OCI-LY3 (cell line): ENCODE data around the gene TRRAP.

ENCODE experiments used
- H2AFZ ChIP-seq: fragments of 200-600, 300-600 bp; shearing (Covaris generic); 2 replicates; pipeline ENCODE4 v1.6.0; 2014; ENCODE audit warnings: antibody characterized with exemption, low read depth, low read length
- H3K27ac ChIP-seq: fragments of 200-600, 300-600 bp; sonication (generic); 2 replicates; pipeline ENCODE4 v1.5.1; 2014; ENCODE audit warnings: mild to moderate bottlenecking, low read length, moderate library complexity, mixed read lengths
- H3K27me3 ChIP-seq: fragments of 200-600, 300-600 bp; sonication (generic); 2 replicates; pipeline ENCODE4 v1.6.1; 2014; ENCODE audit warnings: low read depth, low read length, mixed read lengths
- H3K36me3 ChIP-seq: fragments of 200-600, 300-600 bp; sonication (generic); replicated peaks from 2 replicates; pipeline ENCODE3; 2014; ENCODE audit warnings: low read depth, low read length, mixed read lengths
- H3K4me1 ChIP-seq: fragments of 300-600, 200-600 bp; sonication (generic); 2 replicates; pipeline ENCODE4 v1.6.1; 2014; ENCODE audit warnings: low read length, mixed read lengths
- H3K4me2 ChIP-seq: fragments of 200-600, 300-600 bp; sonication (generic); 2 replicates; pipeline ENCODE4 v1.6.1; 2014; ENCODE audit warnings: low read length, mixed read lengths
- H3K4me3 ChIP-seq: fragments of 300-600, 200-600 bp; sonication (generic); 2 replicates; pipeline ENCODE4 v1.5.1; 2014; ENCODE audit warnings: antibody characterized with exemption, mild to moderate bottlenecking, low read length, moderate library complexity
- H3K79me2 ChIP-seq: fragments of 300-600, 200-600 bp; shearing (Covaris generic); 2 replicates; pipeline ENCODE4 v1.6.1; 2014; ENCODE audit warnings: mild to moderate bottlenecking, low read length, mixed read lengths
- H3K9ac ChIP-seq: fragments of 300-600, 200-600 bp; shearing (Covaris generic); 2 replicates; pipeline ENCODE4 v1.6.0; 2014; ENCODE audit warnings: mild to moderate bottlenecking, low read length, moderate library complexity
- H3K9me3 ChIP-seq: fragments of 200-600, 300-600 bp; shearing (Covaris generic); 2 replicates; pipeline ENCODE4 v1.6.1; 2014; ENCODE audit warnings: low read length, mixed read lengths; ENCODE audit not compliant: insufficient read depth
- H4K20me1 ChIP-seq: fragments of 200-600, 300-600 bp; sonication (generic); 2 replicates; pipeline ENCODE4 v1.6.1; 2016; ENCODE audit warnings: low read length, mixed read lengths; ENCODE audit not compliant: insufficient read depth
- CTCF ChIP-seq: fragments of 200-600, 300-600 bp; sonication (generic); IDR thresholded peaks from 2 replicates; pipeline ENCODE4 v1.5.1; 2014; ENCODE audit warnings: antibody characterized with exemption, low read length, low read depth
- EZH2phosphoT487 ChIP-seq: fragments of 200-600 bp; shearing (Covaris generic); IDR thresholded peaks from 2 replicates; pipeline ENCODE4 v1.6.1; 2018; ENCODE audit warnings: antibody characterized with exemption, mixed run types, low read depth

TRRAP gene

GRCh38 chr7:98884416-98884815, 6.1 kb downstream of the TRRAP start:
- H3K4me1 ChIP-seq: peaks cover 4% of the 10 kb centered on the region
- H3K79me2 ChIP-seq: peaks cover 23% of the 10 kb centered on the region
- H4K20me1 ChIP-seq: peaks cover 18% of the 10 kb centered on the region
- H3K9ac ChIP-seq: no peak overlapping the region
- no peaks in the 10 kb centered on the region for H3K9me3 ChIP-seq
- H3K27me3 ChIP-seq: no peaks in the 10 kb centered on the region
- no peak overlapping the region for H3K4me3 ChIP-seq
- H3K4me2 ChIP-seq: no peak overlapping the region
- H3K36me3 ChIP-seq: peaks cover 29% of the 10 kb centered on the region
- H2AFZ ChIP-seq: no peak overlapping the region
- H3K27ac ChIP-seq: no peak overlapping the region
- TF ChIP-seq EZH2phosphoT487 (no peak), CTCF (no peak)

GRCh38 chr7:98887038-98887437, 8.7 kb downstream of the TRRAP start:
- H3K79me2 ChIP-seq: peaks cover 6% of the 10 kb centered on the region; the same call in 1 of the 2 replicates
- peaks cover 12% of the 10 kb centered on the region for H3K4me1 ChIP-seq
- no peak overlapping the region for H3K4me3 ChIP-seq
- peaks cover 24% of the 10 kb centered on the region for H3K36me3 ChIP-seq
- H3K27me3 ChIP-seq: no peaks in the 10 kb centered on the region
- H3K9me3 ChIP-seq: no peaks in the 10 kb centered on the region
- H2AFZ ChIP-seq: no peak overlapping the region
- no peak overlapping the region for H3K4me2 ChIP-seq
- H4K20me1 ChIP-seq: peaks cover 8% of the 10 kb centered on the region
- TF ChIP-seq EZH2phosphoT487 (no peak), CTCF (no peak)
- H3K27ac ChIP-seq: no peak overlapping the region
- H3K9ac ChIP-seq: no peak overlapping the region

GRCh38 chr7:98892609-98893008, 14.3 kb downstream of the TRRAP start:
- Histone ChIP-seq H3K9me3 (no peaks in the 10 kb centered on the region), H3K9ac (no peak overlapping the region), H3K27ac (no peak overlapping the region), H3K27me3 (no peaks in the 10 kb centered on the region), H3K4me2 (no peak overlapping the region), H3K4me1 (peaks cover 12% of the 10 kb centered on the region), H3K79me2 (no peaks in the 10 kb centered on the region), H4K20me1 (peaks cover 8% of the 10 kb centered on the region), H2AFZ (no peak overlapping the region), H3K4me3 (no peak overlapping the region), H3K36me3 (peaks cover 39% of the 10 kb centered on the region)
- TF ChIP-seq EZH2phosphoT487 (no peak), CTCF (no peak)

GRCh38 chr7:98899816-98900215, 21.5 kb downstream of the TRRAP start:
- Histone ChIP-seq H3K4me1 (no peaks in the 10 kb centered on the region), H3K27ac (no peak overlapping the region), H4K20me1 (no peaks in the 10 kb centered on the region), H3K36me3 (peaks cover 66% of the 10 kb centered on the region), H2AFZ (no peak overlapping the region), H3K9me3 (no peaks in the 10 kb centered on the region), H3K4me2 (no peak overlapping the region), H3K9ac (no peak overlapping the region), H3K4me3 (no peak overlapping the region), H3K27me3 (no peaks in the 10 kb centered on the region), H3K79me2 (no peaks in the 10 kb centered on the region)
- TF ChIP-seq CTCF (no peak), EZH2phosphoT487 (no peak)
